Right cardiac atrium (tissue), 5 donors: ENCODE data around the gene STING1. TPM values are rescaled to one million over a fixed set of nuclear protein-coding genes. Genes with fewer than 3 reads are reported as not detected.
A peak's percentile ranks its signal among the peaks of the same experiment; 100 is the strongest.
"Not testable (repeated sequence)": the region's sequence is repeated elsewhere in the genome, so short reads cannot be mapped to it uniquely, and the experiment has no call there.

ENCODE experiments used
- ATAC-seq, 2 donors: fragments of 200-7000 bp; cut with Tn5 transposase; one replicate each; pipeline versions ENCODE4 v1.8.0 to v1.9.1; 2020; ENCODE audit warnings: moderate library complexity in 2 of 2, mild to moderate bottlenecking in 1 of 2
- DNase-seq, 3 donors: peaks; one replicate each; pipeline ENCODE4 v3.0.0-alpha.2; 2020
- H3K27ac ChIP-seq: one replicate; pipeline ENCODE4 v1.5.1; 2013; ENCODE audit warnings: mild to moderate bottlenecking, low read length, control low read depth, moderate library complexity
- H3K27me3 ChIP-seq: one replicate; pipeline ENCODE4 v1.6.1; 2013; ENCODE audit not compliant: control insufficient read depth, insufficient read depth
- H3K4me1 ChIP-seq: one replicate; pipeline ENCODE4 v1.6.1; 2013; ENCODE audit warnings: low read length; ENCODE audit not compliant: control insufficient read depth, insufficient read depth
- H3K4me3 ChIP-seq: one replicate; pipeline ENCODE4 v1.5.1; 2013; ENCODE audit warnings: low read length, control low read depth
- H3K9me3 ChIP-seq: one replicate; pipeline ENCODE4 v1.6.1; 2013; ENCODE audit warnings: low read length; ENCODE audit not compliant: control insufficient read depth
- WGBS: extraction: QIAGEN DNeasy Blood & Tissue Kit; methylation state at CpG from one replicate; pipeline ENCODE4 v1.1.7; 2013; 5-methylcytosine and 5-hydroxymethylcytosine counted together
- intact Hi-C, 4 donors: fragments of 100-400 bp; cut with DNase I; formaldehyde crosslinking; loops; one replicate each; pipeline versions ENCODE4 v1.11.0 to v1.14.0; 2022 to 2023
- polyA plus RNA-seq: library from polyadenylated mRNA; stranded (reverse); fragments of 200-250 nt; gene quantifications from one replicate; pipeline ENCODE4 v1.2.3, GENCODE V29; 2013
- total RNA-seq, 4 donors: library from RNA; stranded (reverse); fragmentation: NEBNext Ultra II Directional; extraction: Animal tissue kit (Norgen Biotek cat#: 25700); gene quantifications; one replicate each; pipeline ENCODE4 v1.2.1, GENCODE V29; 2021
- donor health status: healthy with polysubstance abuse.
- donor health status: DM: no; HTN: yes; CAD: no.
- donor health status: DM: no; HTN: no; CAD: no.
- donor health status: DM: no; HTN: yes; CAD: no; lungs with severe emphysema.
- donor health status: DM: yes; HTN: yes; CAD: no.

Gene STING1
- total and polyA plus RNA-seq, 5 donors, result 47.9 to 125 (median 90.9) TPM

DNA sequence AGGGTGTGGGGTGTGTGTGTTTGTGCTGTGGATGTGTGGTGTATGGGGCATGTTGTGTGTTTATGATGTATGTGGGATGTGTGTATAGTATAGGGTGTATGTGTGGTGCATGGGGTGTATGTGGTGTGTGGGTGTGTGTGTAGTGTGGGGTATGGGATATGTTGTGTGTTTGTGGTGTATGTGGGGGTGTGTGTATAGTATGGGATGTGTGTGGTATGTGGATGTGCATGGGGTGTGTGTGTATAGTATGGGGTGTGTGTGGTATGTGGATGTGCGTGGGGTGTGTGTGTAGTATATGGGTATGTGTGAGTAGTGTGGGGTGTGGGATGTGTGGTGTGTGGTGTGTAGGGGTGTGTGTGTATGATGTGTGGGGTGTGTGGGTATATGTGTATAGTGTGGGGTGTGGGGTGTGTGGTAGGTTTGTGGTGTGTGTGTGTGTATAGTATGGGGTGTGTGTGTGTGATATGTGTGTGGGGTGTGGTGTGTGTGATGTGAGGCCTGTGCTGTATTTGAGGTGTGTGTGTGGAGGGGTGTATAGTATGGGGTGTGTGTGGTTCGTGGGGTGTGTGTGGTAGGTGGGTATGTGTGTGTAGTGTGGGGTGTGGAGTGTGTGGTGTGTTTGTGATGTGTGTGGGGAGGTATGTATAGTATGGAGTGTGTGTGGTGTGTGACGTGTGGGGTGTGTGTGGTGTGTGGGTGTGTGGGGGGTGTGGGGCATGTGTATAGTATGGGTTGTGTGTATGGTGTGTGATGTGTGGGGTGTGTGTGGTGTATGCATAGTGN is 30.5 kb downstream of the STING1 start:
- Histone ChIP-seq H3K4me3 (no peak overlapping the region), H3K27me3 (no peaks in the 10 kb centered on the region), H3K27ac (no peak overlapping the region), H3K4me1 (no peaks in the 10 kb centered on the region), H3K9me3 (no peaks in the 10 kb centered on the region)
- ATAC-seq (peak; percentile 19 to 39), DNase-seq (no peak)
- 82% methylated on average over 3 of the region's 3 CpGs for WGBS
- intact Hi-C loops, result no loop called here

DNA sequence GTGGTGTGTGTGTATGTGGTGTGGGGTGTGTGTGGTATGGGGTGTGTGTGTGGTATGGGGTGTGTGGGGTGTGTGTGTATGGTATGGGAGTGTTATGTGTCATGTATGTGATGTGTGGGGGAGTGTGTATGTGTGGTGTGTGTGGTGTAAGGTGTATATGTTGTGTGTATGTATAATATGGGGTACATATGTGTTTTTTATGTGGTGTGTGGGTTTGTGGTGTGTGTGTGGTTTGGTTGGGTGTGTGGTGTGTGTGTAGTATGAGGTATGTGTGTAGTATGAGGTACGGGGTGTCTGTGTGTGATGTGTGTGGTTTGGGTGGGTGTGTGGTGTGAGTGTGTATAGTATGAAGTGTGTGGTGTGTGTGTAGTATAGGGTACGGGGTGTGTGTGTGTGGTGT is 31.4 kb downstream of the STING1 start:
- no peak overlapping the region for H3K4me3 ChIP-seq

DNA sequence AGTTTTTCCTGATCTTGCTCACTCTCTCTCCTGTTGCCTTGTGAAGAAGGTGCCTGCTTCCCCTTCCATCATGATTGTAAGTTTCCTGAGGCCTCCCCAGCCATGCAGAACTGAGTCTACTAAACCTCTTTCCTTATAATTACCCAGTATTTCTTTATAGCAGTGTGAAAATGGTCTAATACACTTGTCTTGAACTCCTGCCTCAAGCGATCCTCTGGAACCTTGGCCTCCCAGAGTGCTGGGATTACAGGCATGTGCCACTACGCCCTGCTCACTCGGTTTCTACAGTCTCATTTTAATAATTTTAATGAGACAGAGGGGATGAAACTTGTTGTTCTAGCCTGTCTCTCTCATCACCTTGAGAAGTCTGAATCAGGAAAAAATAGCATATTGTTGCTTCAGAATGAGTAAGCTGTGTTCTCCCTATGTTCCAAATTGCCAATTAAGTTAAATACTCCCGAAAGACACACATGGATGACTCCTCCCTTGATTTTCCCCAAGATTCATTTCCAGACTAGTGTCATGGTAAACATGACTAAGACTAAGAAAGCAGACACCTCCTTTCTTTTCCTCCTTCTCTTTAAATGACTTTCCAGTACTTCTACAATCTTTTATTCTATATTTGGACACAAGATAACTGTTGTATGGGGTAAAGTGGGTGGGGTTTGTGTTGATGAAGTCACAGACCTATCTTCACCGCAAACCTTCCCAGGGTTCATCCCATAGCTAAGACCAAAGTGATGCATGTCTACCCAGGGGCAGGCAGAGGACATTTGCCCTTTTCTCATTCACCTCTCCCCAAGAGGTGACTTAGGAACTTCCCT is 35.4 kb downstream of the STING1 start:
- no peaks in the 10 kb centered on the region for H3K9me3 ChIP-seq
- no peak overlapping the region for H3K27ac ChIP-seq
- no peak overlapping the region for H3K4me3 ChIP-seq
- intact Hi-C loops, result no loop called here
- H3K27me3 ChIP-seq, result no peaks in the 10 kb centered on the region
- ATAC-seq, result peak in 1 of 2 donors; percentile 27
- no peak for DNase-seq
- H3K4me1 ChIP-seq, result peaks cover 2% of the 10 kb centered on the region
- WGBS, result 80% methylated on average over 5 of the region's 5 CpGs

More for the DNA sequence above, 31.4 kb downstream of the STING1 start:
- intact Hi-C loops, result no loop called here
- H3K4me1 ChIP-seq, result no peaks in the 10 kb centered on the region
- WGBS, result 95% methylated on average over 2 of the region's 2 CpGs
- no peaks in the 10 kb centered on the region for H3K9me3 ChIP-seq
- no peaks in the 10 kb centered on the region for H3K27me3 ChIP-seq
- ATAC-seq (no peak), DNase-seq (no peak)
- no peak overlapping the region for H3K27ac ChIP-seq

DNA sequence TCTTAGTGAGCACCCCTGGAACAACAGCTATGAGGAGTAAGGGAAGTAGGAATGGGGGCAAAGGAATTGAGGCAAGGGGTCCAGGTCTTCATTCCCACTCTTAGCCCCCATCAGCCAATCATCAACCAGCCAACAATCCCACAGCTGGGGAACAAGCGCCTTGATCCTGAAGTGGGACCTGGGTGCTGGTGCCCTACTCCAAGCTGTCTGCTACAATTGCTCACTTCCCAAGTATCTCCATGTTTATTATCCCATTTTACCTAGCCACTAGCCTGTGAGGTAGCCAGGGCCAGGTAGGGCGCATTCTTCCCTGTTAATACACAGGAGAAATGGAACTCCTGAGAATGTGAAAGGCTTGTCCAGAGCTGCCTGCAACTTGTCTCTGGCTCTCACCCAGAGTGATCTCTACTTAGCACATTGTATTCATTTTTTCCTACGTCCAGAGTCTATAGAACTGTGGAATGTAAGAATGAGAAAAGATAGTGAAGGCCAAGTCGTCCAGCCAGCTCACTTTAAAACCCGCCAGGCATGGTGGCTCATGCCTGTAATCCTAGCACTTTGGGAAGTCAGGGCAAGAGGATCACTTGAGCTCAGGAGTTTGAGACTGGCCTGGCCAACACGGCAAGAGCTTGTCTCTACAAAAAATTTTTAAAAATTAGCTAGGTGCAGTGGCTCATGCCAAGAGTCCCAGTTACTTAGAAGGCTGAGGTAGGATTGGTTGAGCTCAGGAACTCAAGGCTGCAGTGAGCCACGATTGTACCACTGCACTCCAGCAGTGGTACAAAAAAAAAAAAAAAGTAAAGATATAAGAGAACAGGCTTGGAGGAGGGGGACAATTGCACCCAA is 37.0 kb downstream of the STING1 start:
- no peaks in the 10 kb centered on the region for H3K9me3 ChIP-seq
- DNase-seq (no peak), ATAC-seq (peak; percentile 22 to 25)
- H3K27ac ChIP-seq, result no peak overlapping the region
- intact Hi-C loops, result no loop called here
- H3K27me3 ChIP-seq, result no peaks in the 10 kb centered on the region
- H3K4me1 ChIP-seq, result peaks cover 2% of the 10 kb centered on the region
- H3K4me3 ChIP-seq, result no peak overlapping the region
- 46% methylated on average over 7 of the region's 7 CpGs for WGBS

DNA sequence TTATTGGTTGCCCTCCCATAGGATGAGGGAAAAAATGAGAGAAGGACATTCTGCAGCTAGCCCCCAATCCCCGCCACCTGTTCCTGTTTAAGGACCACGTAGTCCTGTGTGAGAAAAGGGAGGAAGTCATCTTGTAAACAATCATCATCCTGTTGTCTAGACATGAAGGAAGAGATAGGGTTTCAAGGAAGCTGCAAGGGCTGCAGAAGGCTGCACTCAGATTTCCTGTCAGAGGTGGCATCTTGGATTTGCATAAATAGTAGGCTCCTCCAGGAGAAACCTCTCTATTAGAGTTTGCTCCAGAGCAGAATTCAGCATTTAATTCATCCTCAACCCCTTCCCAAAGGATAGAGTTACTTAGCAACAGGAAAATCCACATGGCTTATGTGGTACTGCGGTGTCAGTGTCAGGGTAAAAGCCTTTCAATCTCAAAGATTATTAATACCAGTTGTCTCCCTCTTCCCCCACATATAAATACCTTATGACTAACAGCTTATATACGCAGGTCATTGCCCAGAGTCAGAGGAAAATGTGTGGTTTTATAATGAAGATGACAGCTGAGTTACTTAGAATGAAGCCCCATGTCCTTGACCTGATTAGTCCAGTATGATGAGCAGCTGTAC is 38.6 kb downstream of the STING1 start:
- DNase-seq (no peak), ATAC-seq (no peak)
- peaks cover 2% of the 10 kb centered on the region for H3K4me1 ChIP-seq
- WGBS, result 64% methylated on average over 4 of the region's 4 CpGs
- no peaks in the 10 kb centered on the region for H3K9me3 ChIP-seq
- intact Hi-C loops, result no loop called here
- H3K27me3 ChIP-seq, result no peaks in the 10 kb centered on the region
- H3K4me3 ChIP-seq, result no peak overlapping the region
- no peak overlapping the region for H3K27ac ChIP-seq

DNA sequence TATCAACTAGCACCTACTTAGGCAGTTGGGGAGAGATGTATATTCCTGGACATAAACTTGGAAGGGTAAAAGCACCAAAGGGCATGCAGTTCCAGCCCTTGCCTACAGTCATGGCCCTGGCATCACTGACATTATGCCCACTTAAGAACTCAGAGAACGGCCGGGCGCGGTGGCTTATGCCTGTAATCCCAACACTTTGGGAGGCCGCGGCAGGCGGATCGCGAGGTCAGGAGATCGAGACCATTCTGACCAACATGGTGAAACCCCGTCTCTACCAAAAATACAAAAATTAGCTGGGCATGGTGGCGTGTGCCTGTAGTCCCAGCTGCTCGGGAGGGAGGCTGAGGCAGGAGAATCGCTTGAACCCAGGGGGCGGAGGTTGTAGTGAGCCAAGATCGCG is 42.1 kb downstream of the STING1 start:
- H3K4me1 ChIP-seq, H3K27ac ChIP-seq, ATAC-seq, H3K4me3 ChIP-seq, H3K27me3 ChIP-seq, H3K9me3 ChIP-seq, intact Hi-C loops: not testable (repeated sequence)
- WGBS, result 97% methylated on average over 17 of the region's 17 CpGs
- DNase-seq, result peak in 1 of 3 donors; percentile 62

DNA sequence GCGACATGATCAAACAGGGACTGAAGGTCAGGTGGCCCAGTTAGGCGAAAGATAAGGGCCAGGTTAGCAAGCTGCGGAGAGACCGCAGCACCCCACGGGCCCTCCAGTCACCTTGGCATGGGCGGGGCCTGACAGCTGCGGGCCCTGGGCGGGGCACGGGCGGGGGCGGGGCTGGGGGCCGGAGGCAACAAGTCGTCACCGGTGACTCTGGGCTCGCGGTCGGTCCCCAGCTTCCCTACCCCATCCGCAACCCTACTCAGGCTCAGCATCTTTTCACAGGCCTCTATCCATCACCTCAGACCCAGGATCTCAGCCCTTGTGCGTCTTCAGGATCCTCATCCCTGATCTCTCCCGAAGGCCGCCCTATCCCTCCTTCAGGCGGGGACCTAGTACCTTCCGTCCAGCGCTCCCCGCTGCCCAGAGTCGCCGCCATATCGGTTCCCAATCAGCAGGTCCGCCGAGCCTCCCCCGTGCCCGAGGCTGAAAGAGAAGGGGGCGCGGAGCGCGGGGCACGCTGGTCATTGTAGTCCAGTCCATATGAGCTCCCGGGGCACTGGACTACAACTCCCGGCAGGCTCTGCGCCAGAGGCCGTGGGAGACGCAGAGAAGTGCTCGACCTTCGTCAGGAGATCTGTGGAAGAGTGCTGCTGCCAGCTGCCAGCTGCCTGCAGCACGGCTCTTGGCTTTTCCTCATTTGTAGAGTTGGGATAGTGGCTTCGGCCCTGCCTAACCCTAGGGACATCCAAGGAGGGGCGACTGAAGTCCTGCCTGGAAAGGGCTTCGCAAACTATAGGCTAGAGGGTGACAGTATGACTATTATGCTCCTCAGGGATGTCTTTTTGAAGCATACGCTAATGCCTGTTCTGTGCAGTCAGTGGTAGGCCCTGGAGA is 43.3 kb downstream of the STING1 start, which contains the start of gene DNAJC18:
Gene DNAJC18 (minus strand): TSS at position 513 of the 891 bp plus-strand sequence. CDS start 80 bp downstream, at position 433.
- DNase-seq, result peak; percentile 96 to 99 (median 98)
- WGBS, result 3% methylated on average over 49 of the region's 49 CpGs
- Histone ChIP-seq H3K27me3 (no peaks in the 10 kb centered on the region), H3K27ac (peak within 1 kb of the TSS; percentile 97), H3K4me3 (peak within 1 kb of the TSS; percentile 95), H3K9me3 (no peaks in the 10 kb centered on the region), H3K4me1 (peaks cover 4% of the 10 kb centered on the region)
- intact Hi-C loops, result loop anchor here in 1 of 4 donors (10.0 kb wide), 1 partner anchor 46 kb away; the partner anchor contains the start of gene STING1
- peak; percentile 98 to 99 for ATAC-seq

DNA sequence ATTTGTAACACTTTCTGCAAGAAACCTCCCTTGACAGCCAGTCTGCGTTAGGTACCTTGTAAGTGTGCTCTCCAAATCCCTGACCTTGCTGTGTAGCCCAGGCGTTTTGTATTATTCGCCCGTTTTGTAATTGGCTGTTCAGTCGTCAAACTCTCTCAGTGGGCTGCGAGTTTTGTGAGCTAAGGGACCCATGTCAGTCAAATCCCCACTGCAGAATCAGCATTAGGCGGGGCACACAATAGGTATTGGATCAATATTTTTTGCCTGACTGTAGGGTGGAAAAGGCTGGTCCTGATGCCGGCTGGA is 43.9 kb downstream of the STING1 start:
- ATAC-seq (no peak), DNase-seq (no peak)
- Histone ChIP-seq H3K27ac (peak overlapping the region; percentile 46), H3K4me1 (peaks cover 4% of the 10 kb centered on the region), H3K27me3 (no peaks in the 10 kb centered on the region), H3K4me3 (peak overlapping the region; percentile 95), H3K9me3 (no peaks in the 10 kb centered on the region)
- intact Hi-C loops, result loop anchor here in 1 of 4 donors (10.0 kb wide), 1 partner anchor 46 kb away; the partner anchor contains the start of gene STING1
- 23% methylated on average over 8 of the region's 8 CpGs for WGBS

DNA sequence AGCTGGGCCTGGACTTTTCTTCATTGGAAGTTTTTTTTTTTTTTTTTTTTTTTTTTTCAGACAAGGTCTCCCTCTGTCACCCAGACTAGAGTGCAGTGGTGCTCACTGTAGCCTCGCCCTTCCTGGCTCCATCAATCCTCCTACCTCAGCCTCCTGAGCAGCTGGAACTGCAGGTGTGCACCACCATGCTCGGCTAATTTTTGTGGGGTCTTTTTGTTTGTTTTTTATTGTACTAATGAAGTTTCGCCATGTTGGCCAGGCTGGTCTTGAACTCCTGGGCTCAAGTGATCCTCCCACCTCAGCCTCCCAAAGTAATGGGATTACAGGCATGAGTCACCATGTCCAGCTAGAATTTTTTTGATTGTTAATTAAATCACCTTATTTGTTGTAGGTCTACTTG is 46.9 kb downstream of the STING1 start:
- H3K27ac ChIP-seq, result no peak overlapping the region
- ATAC-seq (no peak), DNase-seq (no peak)
- 96% methylated on average over 3 of the region's 3 CpGs for WGBS
- H3K27me3 ChIP-seq, result no peaks in the 10 kb centered on the region
- no peak overlapping the region for H3K4me3 ChIP-seq
- peaks cover 4% of the 10 kb centered on the region for H3K4me1 ChIP-seq
- H3K9me3 ChIP-seq, result no peaks in the 10 kb centered on the region
- intact Hi-C loops, result loop anchor here in 1 of 4 donors (10.0 kb wide), 1 partner anchor 49 kb away; the partner anchor contains the start of gene STING1
